BJ (cell line): ENCODE results near the gene MATN1. TPM values are rescaled to one million over a fixed set of nuclear protein-coding genes. Genes with fewer than 3 reads are reported as not detected.

ENCODE experiments used
- CTCF ChIA-PET: fragments of 350-600 bp; formaldehyde crosslinking; extraction: SDS; loops from one replicate; lab custom pipeline; 2021; ENCODE audit warnings: antibody characterized with exemption, inconsistent platforms; lab: Yijun Ruan, JAX
- POLR2A ChIA-PET: fragments of 300-600 bp; sonication (Branson Sonifier 250); formaldehyde crosslinking; extraction: SDS; loops from one replicate; lab custom pipeline; 2021; ENCODE audit warnings: antibody characterized with exemption; lab: Charles Lee
- DNase-seq: peaks from one replicate; pipeline ENCODE4 v3.0.0-alpha.2; 2011; ENCODE audit warnings: low read depth
- H3K27me3 ChIP-seq: 2 replicates; pipeline ENCODE4 v1.6.0; 2011; ENCODE audit warnings: low read length; ENCODE audit not compliant: control insufficient read depth, insufficient read depth
- H3K36me3 ChIP-seq: 2 replicates; pipeline ENCODE4 v1.5.1; 2011; ENCODE audit warnings: low read length; ENCODE audit not compliant: control insufficient read depth, insufficient read depth
- H3K4me3 ChIP-seq: 2 replicates; pipeline ENCODE4 v1.5.1; 2011; ENCODE audit warnings: low read depth, mild to moderate bottlenecking, control low read depth, low read length
- polyA plus RNA-seq: library from polyadenylated mRNA; depleted of rRNA; stranded (reverse); fragments of >200 nt; gene quantifications from 2 replicates; pipeline ENCODE4 v1.2.3, GENCODE V29; 2011
- TF ChIP-seq, protein P1 (sequence below): IDR thresholded peaks from 2 replicates; pipeline ENCODE4 v1.5.1; 2011; ENCODE audit warnings: low read depth, mild to moderate bottlenecking, control low read depth, inconsistent platforms, low read length, moderate library complexity; ENCODE audit not compliant: insufficient read depth

MATN1 gene
- polyA plus RNA-seq, 1 experiment = 0.13 TPM

DNA sequence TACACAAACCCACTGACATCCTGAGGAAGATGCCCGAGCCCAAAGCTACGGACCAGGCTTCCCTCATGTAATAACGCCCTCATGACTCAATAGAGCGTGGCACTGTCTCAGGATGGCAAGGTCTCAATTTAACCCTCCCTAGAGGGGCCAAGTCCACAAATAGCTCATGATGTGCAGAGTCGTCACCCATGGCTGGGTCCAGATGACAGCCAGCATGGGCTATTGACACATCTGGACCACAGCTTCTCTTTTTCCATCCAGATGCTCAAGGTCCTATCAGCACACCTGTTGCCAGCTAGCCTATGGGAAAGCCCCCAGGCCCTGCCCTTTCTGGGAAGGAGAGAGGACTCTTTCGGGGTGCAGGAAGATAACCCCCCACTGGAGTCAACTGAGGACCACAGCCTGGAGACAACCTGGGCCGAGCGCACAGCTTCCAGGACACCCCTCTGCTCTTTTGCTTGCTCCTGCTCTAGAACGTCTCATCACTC, 31.3 kb upstream of the MATN1 start:
- POLR2A ChIA-PET = no interaction called here
- H3K27me3 ChIP-seq = no peaks in the 10 kb centered on the region
- H3K4me3 ChIP-seq = no peak overlapping the region
- TF ChIP-seq, protein P1, sequence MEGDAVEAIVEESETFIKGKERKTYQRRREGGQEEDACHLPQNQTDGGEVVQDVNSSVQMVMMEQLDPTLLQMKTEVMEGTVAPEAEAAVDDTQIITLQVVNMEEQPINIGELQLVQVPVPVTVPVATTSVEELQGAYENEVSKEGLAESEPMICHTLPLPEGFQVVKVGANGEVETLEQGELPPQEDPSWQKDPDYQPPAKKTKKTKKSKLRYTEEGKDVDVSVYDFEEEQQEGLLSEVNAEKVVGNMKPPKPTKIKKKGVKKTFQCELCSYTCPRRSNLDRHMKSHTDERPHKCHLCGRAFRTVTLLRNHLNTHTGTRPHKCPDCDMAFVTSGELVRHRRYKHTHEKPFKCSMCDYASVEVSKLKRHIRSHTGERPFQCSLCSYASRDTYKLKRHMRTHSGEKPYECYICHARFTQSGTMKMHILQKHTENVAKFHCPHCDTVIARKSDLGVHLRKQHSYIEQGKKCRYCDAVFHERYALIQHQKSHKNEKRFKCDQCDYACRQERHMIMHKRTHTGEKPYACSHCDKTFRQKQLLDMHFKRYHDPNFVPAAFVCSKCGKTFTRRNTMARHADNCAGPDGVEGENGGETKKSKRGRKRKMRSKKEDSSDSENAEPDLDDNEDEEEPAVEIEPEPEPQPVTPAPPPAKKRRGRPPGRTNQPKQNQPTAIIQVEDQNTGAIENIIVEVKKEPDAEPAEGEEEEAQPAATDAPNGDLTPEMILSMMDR = no peak
- no peaks in the 10 kb centered on the region for H3K36me3 ChIP-seq
- CTCF ChIA-PET = interaction anchor here (1.2 to 10.3 kb wide), 4 partner anchors 25 to 47 kb away, joined by 3 to 114 read pairs (median 9); partner anchors contain the start of gene MATN1
- DNase-seq = no peak

- H3K27me3 ChIP-seq = no peaks in the 10 kb centered on the region
- no peak for DNase-seq
- H3K4me3 ChIP-seq = no peak overlapping the region
- H3K36me3 ChIP-seq = no peaks in the 10 kb centered on the region
- TF ChIP-seq, protein P1 = no peak
- ChIA-PET POLR2A (no interaction called here), CTCF (interaction anchor here (1.0 to 3.6 kb wide), 3 partner anchors 24 to 35 kb away, joined by 3 to 14 read pairs (median 3); partner anchors contain the start of gene MATN1)
Measured at GRCh38 chr1:30753660-30754123, 30.3 kb upstream of the MATN1 start.

DNA sequence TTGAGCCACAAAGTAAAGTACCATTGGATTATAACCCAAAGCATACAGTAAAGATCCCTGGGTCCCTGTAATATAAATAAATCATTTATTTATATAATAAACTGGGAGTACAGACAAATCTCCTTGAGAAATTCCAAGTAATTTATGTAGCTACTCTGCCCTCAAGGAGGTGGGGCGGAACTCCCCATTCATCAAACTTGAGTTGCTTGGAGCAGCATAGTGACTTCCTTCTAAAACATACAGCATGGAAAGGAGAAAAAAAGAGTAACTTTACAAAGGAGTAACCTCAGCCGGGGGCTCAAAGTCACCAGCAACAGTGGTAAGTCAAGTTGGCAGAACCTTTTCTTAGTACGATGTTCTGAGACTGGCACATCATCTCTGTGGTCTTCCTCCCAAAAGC, 29.7 kb upstream of the MATN1 start:
- Histone ChIP-seq H3K36me3 (no peaks in the 10 kb centered on the region), H3K27me3 (no peaks in the 10 kb centered on the region), H3K4me3 (no peak overlapping the region)
- ChIA-PET POLR2A (no interaction called here), CTCF (interaction anchor here (0.7 to 1.7 kb wide), 4 partner anchors 24 to 34 kb away, joined by 3 to 5 read pairs (median 3); partner anchors contain the start of gene MATN1)
- no peak for DNase-seq
- TF ChIP-seq, protein P1 = no peak

DNA sequence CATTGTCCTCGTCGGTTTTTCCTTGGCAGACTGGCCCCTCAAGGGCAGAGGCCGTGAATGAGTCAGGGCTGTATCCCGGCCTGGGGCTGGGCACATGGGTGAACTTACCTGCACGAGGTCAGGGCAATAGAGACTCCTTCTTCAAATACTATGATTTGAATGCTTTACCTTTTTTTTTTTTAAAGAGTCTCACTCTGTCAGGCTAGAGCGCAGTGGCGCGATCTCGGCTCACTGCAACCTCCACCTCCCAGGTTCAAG, 29.2 kb upstream of the MATN1 start:
- DNase-seq = no peak
- CTCF ChIA-PET = interaction anchor here (0.7 to 1.7 kb wide), 4 partner anchors 25 to 50 kb away, joined by 3 to 5 read pairs (median 4); partner anchors contain the start of gene MATN1
- POLR2A ChIA-PET = no interaction called here

GRCh38 chr1:30751830-30752650, 28.7 kb upstream of the MATN1 start:
- CTCF ChIA-PET = interaction anchor here (1.2 to 1.7 kb wide), 2 partner anchors 33 to 50 kb away, joined by 4 to 5 read pairs; no protein-coding TSS in a partner anchor
- TF ChIP-seq, protein P1 = no peak
- POLR2A ChIA-PET = no interaction called here
- no peaks in the 10 kb centered on the region for H3K36me3 ChIP-seq
- H3K27me3 ChIP-seq = no peaks in the 10 kb centered on the region
- H3K4me3 ChIP-seq = no peak overlapping the region
- no peak for DNase-seq

More for the DNA sequence above, 29.2 kb upstream of the MATN1 start:
- Histone ChIP-seq H3K36me3 (no peaks in the 10 kb centered on the region), H3K27me3 (no peaks in the 10 kb centered on the region), H3K4me3 (no peak overlapping the region)
- TF ChIP-seq, protein P1 = no peak
